Measurements from ENCODE around the gene VCX2. TPM values are rescaled to one million over a fixed set of nuclear protein-coding genes. Genes with fewer than 3 reads are reported as not detected.

Gene VCX2
- total and polyA plus RNA-seq, 9 of the 15 experiments (the other 6 are each of a cell fraction or from before 2014, with no cell fraction given), result not detected

DNA sequence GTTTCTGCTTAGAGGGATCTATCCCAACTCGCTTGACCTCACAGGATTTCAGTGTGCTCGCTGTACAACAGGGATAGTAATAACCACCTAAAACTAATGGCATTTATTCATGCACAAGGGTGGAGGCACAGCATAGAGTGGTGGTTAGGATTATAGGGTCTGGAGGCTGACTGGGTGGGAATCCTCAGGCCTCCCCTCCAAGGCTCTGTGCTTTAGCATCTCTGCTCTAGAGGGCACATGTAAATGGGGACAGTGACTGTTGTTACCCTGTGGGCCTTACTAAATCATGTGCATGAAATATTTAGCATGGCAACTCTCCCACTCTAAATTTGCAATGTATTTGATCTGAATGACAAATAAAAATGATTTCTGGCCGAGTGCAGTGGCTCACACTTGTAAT lies 29.2 kb downstream of the VCX2 start:
- BruUV-seq (replicated peaks), result no TSS peak
- H4K20me1 ChIP-seq (replicated peaks; ENCODE audit: control insufficient read depth, insufficient read depth, low read length), result no peaks in the 10 kb centered on the region
- H3K27me3 ChIP-seq (ENCODE audit: control insufficient read depth in 2 of 2, insufficient read depth in 2 of 2, low read length in 2 of 2), result no peaks in the 10 kb centered on the region
- H3K27ac ChIP-seq (ENCODE audit: extremely low read depth, low read depth, low read length), result no peak overlapping the region
- no peak overlapping the region for H3K9ac ChIP-seq (ENCODE audit: insufficient read depth in 1 of 2, low read depth in 2 of 2, low read length in 2 of 2)
- 0% methylated on average over 3 of the region's 3 CpGs for WGBS (ENCODE audit: insufficient coverage, low coverage, missing lambda C conversion rate)
- DNase-seq (ENCODE audit: extremely low read depth in 1 of 4, low spot score in 3 of 4) (no peak), FAIRE-seq (no peak), ATAC-seq (no peak)
- TF ChIP-seq, protein P1, sequence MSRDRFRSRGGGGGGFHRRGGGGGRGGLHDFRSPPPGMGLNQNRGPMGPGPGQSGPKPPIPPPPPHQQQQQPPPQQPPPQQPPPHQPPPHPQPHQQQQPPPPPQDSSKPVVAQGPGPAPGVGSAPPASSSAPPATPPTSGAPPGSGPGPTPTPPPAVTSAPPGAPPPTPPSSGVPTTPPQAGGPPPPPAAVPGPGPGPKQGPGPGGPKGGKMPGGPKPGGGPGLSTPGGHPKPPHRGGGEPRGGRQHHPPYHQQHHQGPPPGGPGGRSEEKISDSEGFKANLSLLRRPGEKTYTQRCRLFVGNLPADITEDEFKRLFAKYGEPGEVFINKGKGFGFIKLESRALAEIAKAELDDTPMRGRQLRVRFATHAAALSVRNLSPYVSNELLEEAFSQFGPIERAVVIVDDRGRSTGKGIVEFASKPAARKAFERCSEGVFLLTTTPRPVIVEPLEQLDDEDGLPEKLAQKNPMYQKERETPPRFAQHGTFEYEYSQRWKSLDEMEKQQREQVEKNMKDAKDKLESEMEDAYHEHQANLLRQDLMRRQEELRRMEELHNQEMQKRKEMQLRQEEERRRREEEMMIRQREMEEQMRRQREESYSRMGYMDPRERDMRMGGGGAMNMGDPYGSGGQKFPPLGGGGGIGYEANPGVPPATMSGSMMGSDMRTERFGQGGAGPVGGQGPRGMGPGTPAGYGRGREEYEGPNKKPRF (IDR thresholded peaks at IDR 0.05; ENCODE audit: low read depth, low read length), result no peak
- TF ChIP-seq ZNF589 (CRISPR knock-in tag; IDR thresholded peaks at IDR 0.05; ENCODE audit: low read depth), result no peak
- no peak for TF ChIP-seq PHB (CRISPR knock-in tag; IDR thresholded peaks at IDR 0.05)
- TF ChIP-seq, protein P2, sequence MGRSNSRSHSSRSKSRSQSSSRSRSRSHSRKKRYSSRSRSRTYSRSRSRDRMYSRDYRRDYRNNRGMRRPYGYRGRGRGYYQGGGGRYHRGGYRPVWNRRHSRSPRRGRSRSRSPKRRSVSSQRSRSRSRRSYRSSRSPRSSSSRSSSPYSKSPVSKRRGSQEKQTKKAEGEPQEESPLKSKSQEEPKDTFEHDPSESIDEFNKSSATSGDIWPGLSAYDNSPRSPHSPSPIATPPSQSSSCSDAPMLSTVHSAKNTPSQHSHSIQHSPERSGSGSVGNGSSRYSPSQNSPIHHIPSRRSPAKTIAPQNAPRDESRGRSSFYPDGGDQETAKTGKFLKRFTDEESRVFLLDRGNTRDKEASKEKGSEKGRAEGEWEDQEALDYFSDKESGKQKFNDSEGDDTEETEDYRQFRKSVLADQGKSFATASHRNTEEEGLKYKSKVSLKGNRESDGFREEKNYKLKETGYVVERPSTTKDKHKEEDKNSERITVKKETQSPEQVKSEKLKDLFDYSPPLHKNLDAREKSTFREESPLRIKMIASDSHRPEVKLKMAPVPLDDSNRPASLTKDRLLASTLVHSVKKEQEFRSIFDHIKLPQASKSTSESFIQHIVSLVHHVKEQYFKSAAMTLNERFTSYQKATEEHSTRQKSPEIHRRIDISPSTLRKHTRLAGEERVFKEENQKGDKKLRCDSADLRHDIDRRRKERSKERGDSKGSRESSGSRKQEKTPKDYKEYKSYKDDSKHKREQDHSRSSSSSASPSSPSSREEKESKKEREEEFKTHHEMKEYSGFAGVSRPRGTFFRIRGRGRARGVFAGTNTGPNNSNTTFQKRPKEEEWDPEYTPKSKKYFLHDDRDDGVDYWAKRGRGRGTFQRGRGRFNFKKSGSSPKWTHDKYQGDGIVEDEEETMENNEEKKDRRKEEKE (IDR thresholded peaks at IDR 0.05; ENCODE audit: borderline replicate concordance in 1 of 2, control insufficient read depth in 1 of 2, low read depth in 2 of 2, low read length in 1 of 2), result no peak
- TF ChIP-seq ZNF165 (CRISPR knock-in tag; IDR thresholded peaks at IDR 0.05; ENCODE audit: borderline replicate concordance), result no peak
- in situ Hi-C loops (cut with MboI), result no loop called here
- no peaks in the 10 kb centered on the region for H3K79me2 ChIP-seq (ENCODE audit: control insufficient read depth, insufficient read depth, low read length)
- no peaks in the 10 kb centered on the region for H3K4me1 ChIP-seq (replicated peaks in 1 of 2; ENCODE audit: control insufficient read depth in 2 of 2, insufficient read depth in 2 of 2, low read length in 2 of 2)
- no peak overlapping the region for H3K4me3 ChIP-seq
- no peak overlapping the region for H2AFZ ChIP-seq (ENCODE audit: low read depth, low read length)
- H3K9me3 ChIP-seq (replicated peaks; ENCODE audit: control insufficient read depth, insufficient read depth, low read depth, low read length), result no peaks in the 10 kb centered on the region
- no peak overlapping the region for H3K4me2 ChIP-seq (ENCODE audit: insufficient read depth, low read length)
- CTCF ChIA-PET (ENCODE audit: low intra/inter-chr PET ratio), result no interaction called here
- no peaks in the 10 kb centered on the region for H3K36me3 ChIP-seq (ENCODE audit: control insufficient read depth, insufficient read depth, low read length)
- intact Hi-C loops (cut with micrococcal nuclease), result no loop called here
- H3K9me1 ChIP-seq (ENCODE audit: control insufficient read depth, insufficient read depth, low read length), result no peaks in the 10 kb centered on the region
- POLR2A ChIA-PET, result no interaction called here

Measured in K562 (cell line).